Prostate gland (tissue), 2 donors: Measurements from ENCODE around the gene CMPK2. TPM values are rescaled to one million over a fixed set of nuclear protein-coding genes. Genes with fewer than 3 reads are reported as not detected.

ENCODE experiments used
- DNase-seq: peaks from one replicate; pipeline ENCODE4 v3.0.0-alpha.2; 2019; ENCODE audit warnings: low spot score
- H3K27ac ChIP-seq, 2 donors: fragments of 200-600 bp; sonication (generic); 2 replicates each; pipeline ENCODE4 v1.5.1; 2017 to 2019
- H3K27me3 ChIP-seq: fragments of 200-600 bp; sonication (generic); replicated peaks from 2 replicates; pipeline ENCODE4 v1.5.1; 2019; ENCODE audit not compliant: insufficient read depth
- H3K36me3 ChIP-seq, 2 donors: fragments of 200-600 bp; sonication (generic); 1 replicate in 1 of 2; 2 replicates in 1 of 2; pipeline versions ENCODE4 v1.5.1 to v1.8.1; 2017 to 2019
- H3K4me1 ChIP-seq: fragments of 200-600 bp; sonication (generic); replicated peaks from 2 replicates; pipeline ENCODE4 v1.5.1; 2019
- H3K4me3 ChIP-seq, 2 donors: fragments of 200-600 bp; sonication (generic); 2 replicates each; pipeline ENCODE4 v1.5.1; 2017 to 2019
- H3K9me3 ChIP-seq: fragments of 200-600 bp; sonication (generic); 2 replicates; pipeline ENCODE4 v1.5.1; 2017
- CTCF ChIP-seq, 4 experiments: fragments of 200-600 bp in 2 of 4; fragments of 450-650 bp in 2 of 4; sonication (generic) in 2 of 4; IDR thresholded peaks; 1 replicate in 3 of 4; 2 replicates in 1 of 4; pipeline ENCODE4 v1.5.1; 2016 to 2019; ENCODE audit warnings: antibody characterized with exemption in 4 of 4, mild to moderate bottlenecking in 2 of 4, moderate library complexity in 2 of 4
- POLR2A ChIP-seq: fragments of 450-650 bp; IDR thresholded peaks from one replicate; pipeline ENCODE4 v1.6.1; 2016; ENCODE audit warnings: antibody characterized with exemption, mild to moderate bottlenecking
- POLR2AphosphoS5 ChIP-seq: sonication (generic); formaldehyde crosslinking; IDR thresholded peaks from one replicate; pipeline ENCODE4 v1.6.1; 2017; ENCODE audit warnings: antibody characterized with exemption
- WGBS: methylation state at CpG from one replicate; pipeline ENCODE4 v1.1.5; 2018; 5-methylcytosine and 5-hydroxymethylcytosine counted together
- intact Hi-C: fragments of 100-400 bp; cut with DNase I; formaldehyde crosslinking; loops from one replicate; pipeline ENCODE4 v1.14.2; 2022
- total RNA-seq, 2 donors: library from RNA; depleted of rRNA; stranded (reverse); fragments of >200 nt; gene quantifications; one replicate each; pipeline ENCODE4 v1.1.0, GENCODE V29; 2016

Gene CMPK2
- total RNA-seq, 2 donors from 2014 or later: 13.4 to 13.7 TPM

GRCh38 chr2:6856548-6856920 lies 9.2 kb downstream of the CMPK2 start:
- intact Hi-C loops: no loop called here
- H3K27ac ChIP-seq: no peak overlapping the region
- H3K36me3 ChIP-seq: no peaks in the 10 kb centered on the region
- TF ChIP-seq POLR2AphosphoS5: no peak
- no peak for TF ChIP-seq POLR2A
- no peak for TF ChIP-seq CTCF (IDR thresholded peaks at IDR 0.05)
- 72% methylated on average over 1 of the region's 1 CpG for WGBS
- DNase-seq: no peak
- no peak overlapping the region for H3K4me3 ChIP-seq
- no peaks in the 10 kb centered on the region for H3K4me1 ChIP-seq
- no peaks in the 10 kb centered on the region for H3K9me3 ChIP-seq
- H3K27me3 ChIP-seq: no peaks in the 10 kb centered on the region

GRCh38 chr2:6855860-6856547 lies 9.7 kb downstream of the CMPK2 start:
- no peak for DNase-seq
- no peak overlapping the region for H3K27ac ChIP-seq
- H3K4me3 ChIP-seq: no peak overlapping the region
- intact Hi-C loops: no loop called here
- no peaks in the 10 kb centered on the region for H3K4me1 ChIP-seq
- no peaks in the 10 kb centered on the region for H3K27me3 ChIP-seq
- H3K9me3 ChIP-seq: no peaks in the 10 kb centered on the region
- no peaks in the 10 kb centered on the region for H3K36me3 ChIP-seq
- TF ChIP-seq POLR2AphosphoS5 (no peak), POLR2A (no peak), CTCF (IDR thresholded peaks at IDR 0.05) (no peak)

- Histone ChIP-seq H3K4me3 (no peak overlapping the region), H3K27me3 (no peaks in the 10 kb centered on the region), H3K36me3 (no peaks in the 10 kb centered on the region), H3K9me3 (no peaks in the 10 kb centered on the region), H3K4me1 (no peaks in the 10 kb centered on the region), H3K27ac (no peak overlapping the region)
- TF ChIP-seq POLR2A: no peak
- TF ChIP-seq POLR2AphosphoS5: no peak
- no peak for TF ChIP-seq CTCF (IDR thresholded peaks at IDR 0.05)
- WGBS: 69% methylated on average over 2 of the region's 2 CpGs
- intact Hi-C loops: no loop called here
- DNase-seq: no peak
Measured at GRCh38 chr2:6854416-6854815, 11.3 kb downstream of the CMPK2 start.

- DNase-seq: no peak
- Histone ChIP-seq H3K27me3 (no peaks in the 10 kb centered on the region), H3K4me3 (no peak overlapping the region), H3K27ac (no peak overlapping the region), H3K4me1 (no peaks in the 10 kb centered on the region), H3K36me3 (no peaks in the 10 kb centered on the region), H3K9me3 (no peaks in the 10 kb centered on the region)
- TF ChIP-seq POLR2A (no peak), POLR2AphosphoS5 (no peak), CTCF (IDR thresholded peaks at IDR 0.05) (no peak)
- WGBS: 92% methylated on average over 2 of the region's 2 CpGs
- intact Hi-C loops: no loop called here
Measured at GRCh38 chr2:6852195-6852594, 13.5 kb downstream of the CMPK2 start.

- Histone ChIP-seq H3K4me3 (no peak overlapping the region), H3K9me3 (no peaks in the 10 kb centered on the region), H3K27me3 (no peaks in the 10 kb centered on the region), H3K36me3 (no peaks in the 10 kb centered on the region), H3K4me1 (no peaks in the 10 kb centered on the region), H3K27ac (no peak overlapping the region)
- WGBS: 100% methylated on average over 6 of the region's 6 CpGs
- DNase-seq: no peak
- intact Hi-C loops: no loop called here
- TF ChIP-seq POLR2A: no peak
Measured at GRCh38 chr2:6846967-6847681, 18.6 kb downstream of the CMPK2 start.
